Fibroblast of mammary gland (primary cell): ENCODE results near the gene NANOS3.
"Not testable (repeated sequence)": the region's sequence is repeated elsewhere in the genome, so short reads cannot be mapped to it uniquely, and the experiment has no call there.

Source experiments
- DNase-seq: peaks from one replicate; pipeline ENCODE4 v3.0.0-alpha.2; 2010; ENCODE audit warnings: low read depth
- H3K4me3 ChIP-seq: 2 replicates; pipeline ENCODE4 v1.5.1; 2011; ENCODE audit warnings: low read depth, mild to moderate bottlenecking, low read length, moderate library complexity; ENCODE audit not compliant: control insufficient read depth
- CTCF ChIP-seq: conservative IDR thresholded peaks from 2 replicates; pipeline ENCODE4 v1.5.1; 2011; ENCODE audit warnings: low read depth, low read length, inconsistent platforms; ENCODE audit not compliant: control insufficient read depth, insufficient read depth

NANOS3 gene

DNA sequence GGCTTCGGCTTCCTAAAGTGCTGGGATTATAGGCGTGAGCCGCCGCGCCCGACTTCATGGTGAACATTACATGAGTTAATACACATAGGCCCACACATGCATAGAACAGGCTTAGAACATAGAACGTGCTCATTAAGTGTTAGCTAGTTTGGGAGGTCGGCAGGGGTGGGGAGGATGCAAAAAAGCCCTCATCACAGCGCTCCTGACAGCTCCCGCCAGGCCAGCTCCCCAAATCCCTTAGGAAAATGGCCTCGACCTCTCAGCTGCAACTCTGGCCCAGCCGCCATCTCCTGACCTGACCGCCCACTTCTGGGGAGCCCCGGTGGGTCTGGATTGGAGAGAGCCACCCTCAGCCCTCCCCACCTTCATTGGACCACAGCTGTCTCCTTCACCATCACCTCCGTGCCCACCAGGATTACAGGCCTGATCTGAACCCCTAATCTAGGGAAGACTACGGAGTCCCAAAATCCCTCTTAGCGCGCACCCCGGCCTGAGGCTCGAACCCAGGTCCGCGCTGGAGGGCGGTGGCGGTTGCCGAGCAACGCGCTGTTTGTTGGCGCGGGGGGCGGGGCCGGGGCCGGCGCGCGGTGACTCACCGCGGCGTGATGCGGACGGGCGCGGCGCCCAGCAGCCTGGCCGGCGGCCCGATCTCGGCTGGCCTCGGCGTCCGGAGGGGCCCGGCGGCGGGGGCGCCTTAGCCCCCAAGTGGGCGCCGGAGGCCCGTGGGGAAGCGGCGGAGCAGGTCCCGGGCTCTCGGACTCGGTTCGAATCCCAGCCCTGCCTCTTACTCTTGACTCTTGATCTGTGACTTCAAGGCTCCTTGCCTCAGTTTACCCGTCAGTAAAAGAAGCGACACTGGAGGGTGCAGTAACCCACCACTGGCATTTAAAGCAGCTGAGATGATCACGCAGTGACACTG is 26.7 kb upstream of the NANOS3 start:
- H3K4me3 ChIP-seq, result peak overlapping the region; percentile 39
- no peak for TF ChIP-seq CTCF
- peak; percentile 62 for DNase-seq

GRCh38 chr19:13850910-13851733 is 25.8 kb upstream of the NANOS3 start:
- peak; percentile 91 for DNase-seq
- peak overlapping the region; percentile 39 for H3K4me3 ChIP-seq
- no peak for TF ChIP-seq CTCF

- H3K4me3 ChIP-seq, DNase-seq: not testable (repeated sequence)
These were observed 25.2 kb upstream of the NANOS3 start for GRCh38 chr19:13851734-13852114.

DNA sequence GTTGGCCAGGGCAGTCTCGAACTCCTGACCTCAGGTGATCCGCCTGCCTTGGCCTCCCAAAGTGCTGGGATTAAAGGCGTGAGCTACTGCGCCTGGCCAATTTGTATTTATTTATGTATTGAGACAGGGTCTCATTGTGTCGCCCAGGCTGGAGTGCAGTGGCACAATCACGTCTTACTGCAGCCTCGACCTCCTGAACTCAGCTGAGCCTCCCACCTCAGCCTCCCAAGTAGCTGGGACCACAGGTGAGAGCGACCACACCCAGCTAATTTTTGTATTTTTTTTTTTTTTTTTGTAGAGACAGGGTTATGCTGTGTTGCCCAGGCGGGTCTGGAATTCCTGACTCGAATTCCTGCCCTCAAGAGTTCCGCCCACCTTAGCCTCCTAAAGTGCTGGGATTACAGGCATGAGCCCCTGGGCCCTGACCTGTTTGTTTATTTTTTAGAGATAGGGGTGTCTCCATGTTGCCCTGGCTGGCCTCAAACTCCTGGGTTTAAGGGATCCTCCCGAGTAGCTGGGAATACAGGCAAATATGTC is 24.7 kb upstream of the NANOS3 start:
- not testable (repeated sequence) for H3K4me3 ChIP-seq, DNase-seq

- H3K4me3 ChIP-seq, result no peak overlapping the region
- DNase-seq, result no peak
- no peak for TF ChIP-seq CTCF
These were observed 20.4 kb upstream of the NANOS3 start for GRCh38 chr19:13856497-13856896.

- no peak for TF ChIP-seq CTCF
- peak; percentile 63 for DNase-seq
- H3K4me3 ChIP-seq, result no peak overlapping the region
These were observed 17.5 kb upstream of the NANOS3 start for GRCh38 chr19:13859361-13859880.

- DNase-seq, result no peak
- no peak for TF ChIP-seq CTCF
- H3K4me3 ChIP-seq, result no peak overlapping the region
These were observed 16.1 kb upstream of the NANOS3 start for GRCh38 chr19:13860679-13861391.
